Nephron (organoid): ENCODE results near the gene PTCD2.

Experiments
- H3K27ac Mint-ChIP-seq, 3 experiments: 2 replicates each; pipeline ENCODE4 v1.8.0; 2020; ENCODE audit warnings: mixed read lengths in 3 of 3, mild to moderate bottlenecking in 2 of 3, moderate library complexity in 1 of 3
- H3K27me3 Mint-ChIP-seq: 2 replicates; pipeline ENCODE4 v1.8.0; 2021; ENCODE audit warnings: low read depth, mild to moderate bottlenecking, moderate library complexity, mixed read lengths
- H3K36me3 Mint-ChIP-seq: 2 replicates; pipeline ENCODE4 v1.8.0; 2020; ENCODE audit warnings: low read depth, mixed read lengths
- H3K4me1 Mint-ChIP-seq: 2 replicates; pipeline ENCODE4 v1.8.0; 2020; ENCODE audit warnings: mixed read lengths
- H3K4me3 Mint-ChIP-seq, 3 experiments: 2 replicates each; pipeline ENCODE4 v1.8.0; 2020; ENCODE audit warnings: mild to moderate bottlenecking in 3 of 3, mixed read lengths in 3 of 3, moderate library complexity in 2 of 3
- H3K9me3 Mint-ChIP-seq: 2 replicates; pipeline ENCODE4 v1.8.0; 2020; ENCODE audit warnings: mixed read lengths
- CTCF ChIP-seq, 3 experiments: fragments of 200-600 bp; sonication (generic); IDR thresholded peaks; one replicate each; pipeline ENCODE4 v1.5.0; 2021; ENCODE audit warnings: antibody characterized with exemption in 3 of 3; ENCODE audit not compliant: unreplicated experiment in 3 of 3

PTCD2 gene

GRCh38 chr5:72338689-72339209, 18.6 kb downstream of the PTCD2 start:
- H3K4me1 Mint-ChIP-seq, result no peaks in the 10 kb centered on the region
- TF ChIP-seq CTCF (IDR thresholded peaks at IDR 0.05; ENCODE audit: unreplicated experiment in 3 of 3), result no peak
- H3K4me3 Mint-ChIP-seq, result no peak overlapping the region
- H3K27ac Mint-ChIP-seq, result no peak overlapping the region
- peaks cover 45% of the 10 kb centered on the region for H3K36me3 Mint-ChIP-seq
- no peaks in the 10 kb centered on the region for H3K27me3 Mint-ChIP-seq
- H3K9me3 Mint-ChIP-seq, result no peaks in the 10 kb centered on the region

DNA sequence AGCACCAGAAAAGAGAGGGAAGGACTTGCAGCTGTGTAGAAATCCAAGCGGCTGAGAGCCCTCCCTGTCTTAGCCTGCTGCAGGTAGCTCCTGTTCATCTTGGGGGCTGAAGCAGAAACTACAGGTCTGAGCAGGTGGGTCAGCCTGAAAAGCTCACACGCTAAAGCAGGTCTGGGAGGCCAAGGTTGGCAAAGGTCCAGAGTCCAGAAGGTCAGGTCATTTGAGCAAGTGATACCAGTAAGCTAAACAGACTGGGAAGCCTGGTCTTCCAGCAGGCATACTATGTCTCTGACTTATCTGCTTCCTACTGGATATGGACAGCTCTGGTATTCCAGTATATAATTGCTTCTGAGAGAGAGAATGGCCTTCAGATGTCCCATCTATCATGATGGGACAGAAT, 26.2 kb downstream of the PTCD2 start:
- peaks cover 36% of the 10 kb centered on the region for H3K36me3 Mint-ChIP-seq
- no peak overlapping the region for H3K27ac Mint-ChIP-seq
- H3K27me3 Mint-ChIP-seq, result no peaks in the 10 kb centered on the region
- no peak for TF ChIP-seq CTCF (IDR thresholded peaks at IDR 0.05; ENCODE audit: unreplicated experiment in 3 of 3)
- no peak overlapping the region for H3K4me3 Mint-ChIP-seq
- no peaks in the 10 kb centered on the region for H3K9me3 Mint-ChIP-seq
- no peaks in the 10 kb centered on the region for H3K4me1 Mint-ChIP-seq

- H3K27ac Mint-ChIP-seq, result no peak overlapping the region
- H3K36me3 Mint-ChIP-seq, result peaks cover 31% of the 10 kb centered on the region
- no peak overlapping the region for H3K4me3 Mint-ChIP-seq
- no peaks in the 10 kb centered on the region for H3K27me3 Mint-ChIP-seq
- H3K4me1 Mint-ChIP-seq, result no peaks in the 10 kb centered on the region
- H3K9me3 Mint-ChIP-seq, result no peaks in the 10 kb centered on the region
- no peak for TF ChIP-seq CTCF (IDR thresholded peaks at IDR 0.05; ENCODE audit: unreplicated experiment in 3 of 3)
Measured at GRCh38 chr5:72347801-72348308, 27.7 kb downstream of the PTCD2 start.

GRCh38 chr5:72351376-72351775, 31.2 kb downstream of the PTCD2 start:
- H3K27ac Mint-ChIP-seq, result no peak overlapping the region
- H3K9me3 Mint-ChIP-seq, result no peaks in the 10 kb centered on the region
- no peaks in the 10 kb centered on the region for H3K4me1 Mint-ChIP-seq
- no peak for TF ChIP-seq CTCF (IDR thresholded peaks at IDR 0.05; ENCODE audit: unreplicated experiment in 3 of 3)
- no peaks in the 10 kb centered on the region for H3K27me3 Mint-ChIP-seq
- H3K36me3 Mint-ChIP-seq, result peaks cover 8% of the 10 kb centered on the region
- H3K4me3 Mint-ChIP-seq, result no peak overlapping the region

DNA sequence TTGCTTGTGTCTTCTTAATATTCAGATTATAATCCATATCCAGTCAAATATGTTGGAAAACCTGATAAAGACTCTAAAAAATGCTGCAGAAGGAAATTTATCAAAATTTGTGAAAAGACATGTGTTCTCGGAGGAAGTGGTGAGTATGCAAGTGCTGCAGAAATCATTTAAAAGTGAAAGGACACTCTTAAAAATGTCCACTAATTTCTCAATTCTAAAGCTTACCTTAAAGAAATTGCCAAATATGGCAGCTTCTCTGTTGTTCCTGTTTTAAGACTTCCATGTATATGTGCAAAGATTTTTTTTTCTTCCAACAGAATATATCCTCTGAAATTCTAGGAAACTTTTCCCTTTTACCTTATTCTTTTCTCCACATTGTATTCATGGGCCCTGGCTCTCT, 32.4 kb downstream of the PTCD2 start:
- Mint-ChIP-seq H3K9me3 (no peaks in the 10 kb centered on the region), H3K36me3 (peaks cover 8% of the 10 kb centered on the region), H3K4me3 (no peak overlapping the region), H3K27ac (no peak overlapping the region), H3K4me1 (no peaks in the 10 kb centered on the region), H3K27me3 (no peaks in the 10 kb centered on the region)
- TF ChIP-seq CTCF (IDR thresholded peaks at IDR 0.05; ENCODE audit: unreplicated experiment in 3 of 3), result no peak

- H3K4me3 Mint-ChIP-seq, result no peak overlapping the region
- H3K36me3 Mint-ChIP-seq, result peaks cover 9% of the 10 kb centered on the region
- no peaks in the 10 kb centered on the region for H3K4me1 Mint-ChIP-seq
- no peak overlapping the region for H3K27ac Mint-ChIP-seq
- H3K9me3 Mint-ChIP-seq, result no peaks in the 10 kb centered on the region
- TF ChIP-seq CTCF (IDR thresholded peaks at IDR 0.05; ENCODE audit: unreplicated experiment in 3 of 3), result no peak
- H3K27me3 Mint-ChIP-seq, result no peaks in the 10 kb centered on the region
Measured at GRCh38 chr5:72353046-72353445, 32.9 kb downstream of the PTCD2 start.
